PFSK-1 (cell line): ENCODE measurements around the gene PDGFD.

ENCODE experiments used
- POLR2AphosphoS5 ChIP-seq: IDR thresholded peaks from 2 replicates; pipeline ENCODE4 v1.6.1; 2012; ENCODE audit warnings: low read depth, mild to moderate bottlenecking, control low read depth, low read length, moderate library complexity
- SIN3A ChIP-seq: IDR thresholded peaks from 2 replicates; pipeline ENCODE4 v1.6.1; 2012; ENCODE audit warnings: mild to moderate bottlenecking, low read length, moderate library complexity, borderline replicate concordance; ENCODE audit not compliant: insufficient read depth
- TAF1 ChIP-seq: IDR thresholded peaks from 2 replicates; pipeline ENCODE4 v1.6.1; 2012; ENCODE audit warnings: low read length, control low read depth, borderline replicate concordance; ENCODE audit not compliant: insufficient read depth
- TF ChIP-seq, protein P1 (sequence below), 2 experiments: IDR thresholded peaks; 2 replicates each; pipeline versions ENCODE4 v1.6.1 to v1.8.0; 2011 to 2012; ENCODE audit warnings: low read depth in 2 of 2, low read length in 2 of 2, control low read depth in 1 of 2, inconsistent platforms in 1 of 2, mild to moderate bottlenecking in 1 of 2, moderate library complexity in 1 of 2; ENCODE audit not compliant: insufficient read depth in 1 of 2

DNA sequence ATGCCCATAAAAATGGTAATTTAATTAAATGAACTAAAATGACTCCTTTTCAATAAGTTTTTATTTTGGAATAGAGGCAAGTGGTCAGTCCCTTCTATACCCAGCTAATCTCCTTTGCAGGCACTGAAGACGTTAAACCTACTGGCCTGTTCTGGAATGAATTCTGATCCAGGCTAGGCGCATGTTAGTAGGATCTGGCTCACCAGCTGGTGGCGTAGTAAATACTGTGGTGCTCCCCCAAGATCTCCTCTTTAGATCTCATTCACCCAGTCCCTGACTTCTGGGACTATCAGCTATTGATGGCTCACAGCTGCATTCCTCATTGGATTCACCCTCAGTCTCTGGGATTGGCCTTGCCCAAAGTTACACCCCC is 301.2 kb downstream of the PDGFD start:
- no peak for TF ChIP-seq POLR2AphosphoS5
- TF ChIP-seq SIN3A, result no peak
- TF ChIP-seq, protein P1, sequence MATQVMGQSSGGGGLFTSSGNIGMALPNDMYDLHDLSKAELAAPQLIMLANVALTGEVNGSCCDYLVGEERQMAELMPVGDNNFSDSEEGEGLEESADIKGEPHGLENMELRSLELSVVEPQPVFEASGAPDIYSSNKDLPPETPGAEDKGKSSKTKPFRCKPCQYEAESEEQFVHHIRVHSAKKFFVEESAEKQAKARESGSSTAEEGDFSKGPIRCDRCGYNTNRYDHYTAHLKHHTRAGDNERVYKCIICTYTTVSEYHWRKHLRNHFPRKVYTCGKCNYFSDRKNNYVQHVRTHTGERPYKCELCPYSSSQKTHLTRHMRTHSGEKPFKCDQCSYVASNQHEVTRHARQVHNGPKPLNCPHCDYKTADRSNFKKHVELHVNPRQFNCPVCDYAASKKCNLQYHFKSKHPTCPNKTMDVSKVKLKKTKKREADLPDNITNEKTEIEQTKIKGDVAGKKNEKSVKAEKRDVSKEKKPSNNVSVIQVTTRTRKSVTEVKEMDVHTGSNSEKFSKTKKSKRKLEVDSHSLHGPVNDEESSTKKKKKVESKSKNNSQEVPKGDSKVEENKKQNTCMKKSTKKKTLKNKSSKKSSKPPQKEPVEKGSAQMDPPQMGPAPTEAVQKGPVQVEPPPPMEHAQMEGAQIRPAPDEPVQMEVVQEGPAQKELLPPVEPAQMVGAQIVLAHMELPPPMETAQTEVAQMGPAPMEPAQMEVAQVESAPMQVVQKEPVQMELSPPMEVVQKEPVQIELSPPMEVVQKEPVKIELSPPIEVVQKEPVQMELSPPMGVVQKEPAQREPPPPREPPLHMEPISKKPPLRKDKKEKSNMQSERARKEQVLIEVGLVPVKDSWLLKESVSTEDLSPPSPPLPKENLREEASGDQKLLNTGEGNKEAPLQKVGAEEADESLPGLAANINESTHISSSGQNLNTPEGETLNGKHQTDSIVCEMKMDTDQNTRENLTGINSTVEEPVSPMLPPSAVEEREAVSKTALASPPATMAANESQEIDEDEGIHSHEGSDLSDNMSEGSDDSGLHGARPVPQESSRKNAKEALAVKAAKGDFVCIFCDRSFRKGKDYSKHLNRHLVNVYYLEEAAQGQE (IDR thresholded peaks at IDR 0.05; ENCODE audit: insufficient read depth in 1 of 2, low read depth in 2 of 2, low read length in 2 of 2), result no peak
- no peak for TF ChIP-seq TAF1
